HG03135 (cell line): Measurements from ENCODE around the gene SUPT7L.
A peak's percentile ranks its signal among the peaks of the same experiment; 100 is the strongest.

ENCODE experiments used
- ATAC-seq: cut with Tn5 transposase; IDR thresholded peaks from one replicate; pipeline ENCODE4 v1.9.1; 2021; ENCODE audit warnings: mild to moderate bottlenecking, moderate library complexity; ENCODE audit not compliant: unreplicated experiment

SUPT7L gene

DNA sequence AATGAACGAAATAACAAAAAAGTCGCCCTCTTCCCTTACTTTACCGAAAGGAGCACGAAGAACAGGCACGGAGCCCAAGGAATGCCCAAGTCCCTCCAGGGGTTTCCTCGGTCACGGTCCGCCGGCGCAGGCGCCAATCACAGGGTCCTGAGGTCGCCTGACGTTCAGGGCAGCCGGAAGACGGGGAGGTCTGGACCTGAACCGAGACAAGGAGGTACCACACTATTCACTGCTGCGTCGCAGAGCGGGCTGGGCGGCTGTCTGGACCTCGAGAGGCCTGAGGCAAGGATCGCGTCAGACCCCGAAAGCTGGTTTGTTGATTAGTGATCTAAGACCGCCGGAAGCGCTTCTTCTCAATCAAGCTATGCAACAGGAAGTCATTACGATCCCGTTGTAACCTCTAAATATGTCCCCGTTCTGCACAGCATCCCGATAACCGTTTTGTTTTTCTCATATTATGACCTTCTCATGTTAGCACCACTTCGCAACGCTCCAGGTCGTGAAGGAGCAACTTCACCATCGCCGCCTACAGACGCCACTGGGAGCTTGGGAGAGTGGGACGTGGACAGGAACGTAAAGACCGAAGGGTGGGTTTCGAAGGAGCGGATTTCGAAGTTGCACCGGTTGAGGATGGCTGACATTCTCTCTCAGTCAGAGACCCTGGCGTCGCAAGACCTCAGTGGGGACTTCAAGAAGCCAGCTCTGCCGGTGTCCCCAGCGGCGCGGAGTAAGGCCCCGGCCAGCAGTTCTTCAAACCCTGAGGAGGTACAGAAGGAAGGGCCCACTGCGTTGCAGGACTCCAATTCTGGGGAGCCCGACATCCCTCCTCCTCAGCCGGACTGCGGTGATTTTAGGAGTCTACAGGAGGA is at the start of gene SUPT7L, which contains the start of gene SLC4A1AP:
TSS of gene SUPT7L (minus strand) at position 330 of the 869 bp plus-strand sequence. CDS start 1,422 bp downstream, outside the sequence.
TSS of gene SLC4A1AP (plus strand) at position 605 of the 869 bp plus-strand sequence. CDS start at position 631, 26 bp downstream.
- peak; percentile 72 for ATAC-seq

- no peak for ATAC-seq
Observed at GRCh38 chr2:27713201-27713600, 49.8 kb upstream of the SUPT7L start.

- ATAC-seq = no peak
Observed at GRCh38 chr2:27712522-27712921, 49.1 kb upstream of the SUPT7L start.

GRCh38 chr2:27711804-27712203 is 48.4 kb upstream of the SUPT7L start:
- no peak for ATAC-seq

DNA sequence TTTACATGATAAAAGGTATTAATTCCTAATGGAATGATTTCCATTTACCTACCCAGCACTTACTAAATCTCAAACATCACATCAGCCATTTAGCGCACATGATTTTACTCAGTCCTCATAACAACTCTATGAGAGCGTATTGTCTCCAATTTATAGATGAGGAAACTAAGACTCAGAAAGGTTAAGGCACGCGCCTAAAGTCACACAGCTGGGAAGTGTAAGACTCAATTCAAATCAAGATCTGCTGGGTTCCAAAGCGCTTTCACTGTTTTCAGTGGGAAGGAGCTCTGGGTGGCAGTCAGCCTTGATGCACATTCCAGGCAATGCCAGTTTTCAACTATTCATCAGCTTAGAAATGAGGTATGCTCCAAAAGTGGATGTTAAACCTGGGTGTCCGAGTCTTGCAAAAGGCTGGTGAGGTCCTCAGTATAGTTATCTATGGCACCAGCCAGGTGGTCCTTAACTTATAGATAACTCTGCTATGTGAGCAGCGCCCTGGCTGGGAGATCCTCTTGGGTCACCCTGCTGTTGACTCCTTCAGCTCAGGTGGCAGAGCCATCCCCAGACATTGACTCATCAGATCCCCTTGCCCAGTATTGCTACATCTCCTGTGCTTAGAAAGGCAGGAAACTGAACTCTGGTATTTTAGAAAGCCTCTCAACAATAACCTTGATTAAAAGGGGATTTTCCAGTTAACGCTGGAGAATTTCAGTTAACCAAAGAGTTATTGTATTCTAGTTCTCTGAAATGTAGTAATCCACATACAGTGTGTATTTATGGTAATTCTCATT is 47.4 kb upstream of the SUPT7L start:
- ATAC-seq = no peak

GRCh38 chr2:27709960-27710575 is 46.7 kb upstream of the SUPT7L start:
- ATAC-seq = no peak

- ATAC-seq = no peak
Observed at GRCh38 chr2:27709326-27709725, 45.9 kb upstream of the SUPT7L start.

DNA sequence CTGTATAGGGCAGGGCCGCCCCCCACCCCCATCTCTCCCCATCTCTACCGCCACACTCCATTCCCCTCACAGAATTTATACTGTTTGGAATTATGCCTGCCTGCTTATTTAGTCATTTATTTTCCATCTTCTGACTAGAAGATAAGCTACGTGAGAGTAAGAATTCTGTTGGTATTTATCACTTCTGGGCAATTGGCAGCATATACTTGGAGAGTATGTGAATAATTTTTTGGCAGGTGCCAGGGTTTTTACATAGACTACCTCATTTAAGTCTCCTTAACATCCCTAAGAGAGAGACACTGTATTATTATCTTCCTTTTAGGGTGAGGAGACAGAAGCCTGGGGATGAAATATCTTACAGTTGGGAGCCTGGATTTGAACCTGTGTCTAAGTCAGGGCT is 45.3 kb upstream of the SUPT7L start:
- ATAC-seq = no peak

DNA sequence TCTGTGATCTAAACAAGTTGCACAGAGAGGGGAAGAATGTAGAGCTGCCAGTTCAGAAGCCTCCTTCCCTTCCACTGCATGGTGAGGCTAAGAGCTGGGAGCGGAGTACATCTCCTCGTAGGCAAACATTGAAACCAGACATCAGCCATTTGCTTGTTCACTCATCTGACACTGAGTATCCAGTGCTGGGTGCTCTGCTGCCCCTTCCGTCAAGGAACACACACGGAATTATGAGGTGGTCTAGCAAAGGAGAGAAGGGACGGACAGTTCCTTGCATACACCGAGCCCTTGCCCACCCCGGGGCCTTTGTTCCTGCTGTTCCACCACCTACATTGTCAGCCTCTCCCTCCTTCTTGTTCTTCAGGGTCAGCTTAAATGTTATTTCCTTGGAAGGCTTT is 44.8 kb upstream of the SUPT7L start:
- ATAC-seq = no peak

GRCh38 chr2:27707462-27708256 is 44.2 kb upstream of the SUPT7L start:
- no peak for ATAC-seq

DNA sequence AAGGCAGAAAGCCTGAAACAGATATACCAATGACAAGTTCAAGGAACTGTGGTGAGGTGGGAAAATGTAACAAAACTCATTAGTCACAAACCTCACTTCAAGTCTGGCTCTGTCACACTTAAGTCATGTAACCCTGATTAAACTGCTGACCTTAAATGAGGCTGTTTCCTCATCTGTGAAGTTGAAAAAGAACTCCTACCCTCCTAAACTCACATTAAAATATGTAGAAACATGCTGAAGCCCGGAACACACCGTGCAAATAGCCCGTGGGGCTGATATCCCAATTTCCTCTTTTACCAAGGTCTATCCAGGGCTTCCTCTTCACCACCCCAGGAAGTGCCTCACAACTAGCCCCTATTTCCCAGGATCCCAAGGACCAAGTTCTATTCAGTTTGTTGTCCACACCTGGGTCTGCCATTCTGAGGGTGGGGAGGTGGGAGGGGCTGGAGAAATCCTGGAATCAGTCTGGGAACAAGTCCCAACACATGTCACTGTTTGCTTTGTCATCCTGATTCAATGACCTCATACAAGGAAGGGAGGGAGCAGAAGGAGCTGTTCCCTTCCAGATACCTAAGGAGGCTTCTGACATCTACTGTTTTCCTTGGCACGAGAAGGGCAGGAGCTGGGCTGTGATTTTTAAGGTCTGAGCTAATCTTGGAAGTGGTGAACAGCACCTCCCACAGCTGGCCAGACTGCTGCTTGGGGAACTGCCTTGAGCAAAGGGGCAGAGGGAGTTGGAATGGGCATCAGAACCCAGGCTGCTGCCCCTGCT is 42.6 kb upstream of the SUPT7L start:
- ATAC-seq = no peak

GRCh38 chr2:27704342-27704876 is 41.0 kb upstream of the SUPT7L start:
- no peak for ATAC-seq

DNA sequence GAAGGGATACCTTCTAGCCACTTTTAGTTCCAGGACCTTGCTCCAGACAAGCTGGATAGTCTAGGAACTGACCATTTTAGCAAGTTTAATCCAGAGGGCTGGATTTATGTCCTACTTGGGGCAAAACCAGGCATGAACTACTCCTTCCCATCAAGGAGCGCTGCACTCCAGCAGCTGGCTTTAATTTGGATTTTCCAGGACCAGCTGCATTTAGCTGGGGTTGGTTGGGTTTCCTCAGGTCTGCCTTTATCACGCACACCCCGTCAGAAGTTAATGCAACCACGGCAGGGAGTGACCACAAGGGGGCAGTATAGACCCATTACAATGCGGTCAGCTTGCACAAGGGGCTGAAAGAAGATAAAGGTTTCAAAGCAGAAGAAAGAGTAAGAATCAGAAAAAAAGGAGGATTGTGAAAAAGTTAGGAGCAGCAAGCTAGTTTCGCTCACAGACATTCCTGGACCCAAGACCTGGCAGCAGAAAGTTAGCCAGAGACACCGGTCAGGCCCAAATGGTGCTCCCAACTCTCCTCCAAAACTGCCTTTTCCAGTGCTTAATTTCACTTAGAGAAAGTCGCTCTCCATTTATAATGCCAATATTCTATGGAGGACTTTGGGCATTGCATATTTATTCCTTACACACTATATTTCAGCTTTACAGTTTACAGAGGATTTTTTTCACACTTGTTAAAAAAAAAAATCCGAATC is 40.4 kb upstream of the SUPT7L start:
- ATAC-seq = no peak

GRCh38 chr2:27702302-27702701 is 38.9 kb upstream of the SUPT7L start:
- no peak for ATAC-seq

- ATAC-seq = no peak
Observed at GRCh38 chr2:27701676-27702075, 38.3 kb upstream of the SUPT7L start.

GRCh38 chr2:27697660-27698059 is 34.2 kb upstream of the SUPT7L start:
- no peak for ATAC-seq

- no peak for ATAC-seq
Observed at GRCh38 chr2:27690052-27690451, 26.6 kb upstream of the SUPT7L start.

DNA sequence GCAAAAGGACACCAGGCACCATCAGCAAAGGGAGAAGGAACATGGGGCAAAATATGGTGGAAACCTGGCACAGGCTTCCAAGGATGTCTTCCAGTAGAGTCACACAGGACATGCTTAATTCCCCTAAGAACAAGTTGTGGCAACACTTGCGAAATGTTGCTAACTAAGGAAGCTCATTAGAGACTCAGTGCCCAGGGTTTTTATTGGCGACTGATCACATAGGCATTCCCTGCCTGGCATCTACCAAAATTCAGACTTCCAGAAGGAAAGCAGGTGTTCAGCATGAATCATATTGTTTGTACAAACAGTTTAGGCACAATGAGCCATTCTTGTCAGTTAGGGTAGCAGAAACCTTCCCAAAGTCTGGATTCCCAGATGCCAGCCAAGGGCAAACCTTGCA is 26.0 kb upstream of the SUPT7L start:
- ATAC-seq = no peak

- no peak for ATAC-seq
Observed at GRCh38 chr2:27687232-27687631, 23.8 kb upstream of the SUPT7L start.
